Measurements from ENCODE around the gene MAML2.
A peak's percentile ranks its signal among the peaks of the same experiment; 100 is the strongest.

MAML2 gene

DNA sequence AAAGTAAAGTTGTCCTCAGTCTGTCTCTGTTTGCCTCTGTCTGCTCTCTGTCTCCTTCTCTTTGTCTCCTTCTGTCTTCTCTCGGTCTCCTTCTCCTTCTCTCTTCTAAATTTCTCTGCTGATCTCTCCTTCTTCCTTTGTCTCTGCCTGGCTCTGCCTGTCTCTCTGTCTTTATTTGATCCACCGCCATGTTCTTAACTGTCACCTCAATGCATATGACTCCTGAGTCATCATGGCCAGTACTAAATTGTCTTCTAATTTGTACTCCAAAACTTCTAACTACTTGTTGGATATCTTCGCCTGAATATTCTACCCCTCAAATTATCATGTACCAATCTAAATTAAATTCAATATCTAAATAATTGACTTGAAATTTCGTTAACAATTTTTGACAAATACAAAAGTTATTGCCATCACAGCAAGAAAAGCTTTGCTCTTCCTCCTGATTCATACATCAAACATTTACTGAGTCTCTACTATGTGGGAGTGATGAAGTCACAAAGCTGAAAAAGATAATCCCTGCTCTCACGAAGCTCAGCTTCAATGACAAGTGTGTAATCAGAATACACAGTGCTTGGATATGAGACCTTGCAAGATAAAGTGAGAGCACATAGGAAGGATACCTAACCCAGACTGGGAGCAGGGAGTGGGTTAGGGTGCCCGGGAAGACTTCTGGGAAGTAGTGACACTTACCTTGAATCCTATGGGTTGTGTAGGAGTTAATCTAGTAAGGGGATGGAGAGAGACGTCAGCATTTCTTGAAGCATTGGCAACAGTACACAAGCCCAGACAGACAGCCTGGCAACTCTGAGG, 193.0 kb downstream of the MAML2 start:
- DNase-seq = no peak

DNA sequence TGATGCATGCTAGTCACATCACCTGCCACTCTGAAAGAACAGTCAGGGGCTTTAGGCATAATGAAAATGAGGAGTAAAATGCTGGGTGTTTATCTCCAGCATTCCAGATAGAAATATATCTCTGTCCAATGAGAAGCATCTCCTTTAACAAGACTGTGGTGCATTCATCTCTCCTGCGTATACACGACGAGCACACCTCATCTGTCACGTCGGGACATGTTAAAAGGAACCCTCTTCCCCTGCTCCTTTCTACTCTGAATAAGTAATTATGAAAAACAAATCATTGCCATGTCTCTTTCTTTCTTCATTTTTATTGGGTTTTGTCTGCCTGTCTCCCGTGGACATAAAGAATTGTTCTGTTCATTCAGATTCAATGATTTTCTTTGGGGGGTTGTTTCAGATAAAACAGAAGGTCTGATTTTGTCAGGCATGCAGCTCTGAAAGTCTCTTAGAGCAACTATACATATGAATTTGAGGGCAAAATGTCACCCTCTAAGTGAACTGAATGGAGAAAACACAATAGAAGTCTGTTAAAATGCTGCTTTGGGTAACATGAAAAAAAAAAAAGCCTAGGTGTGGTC, 195.0 kb downstream of the MAML2 start:
- DNase-seq = no peak

DNA sequence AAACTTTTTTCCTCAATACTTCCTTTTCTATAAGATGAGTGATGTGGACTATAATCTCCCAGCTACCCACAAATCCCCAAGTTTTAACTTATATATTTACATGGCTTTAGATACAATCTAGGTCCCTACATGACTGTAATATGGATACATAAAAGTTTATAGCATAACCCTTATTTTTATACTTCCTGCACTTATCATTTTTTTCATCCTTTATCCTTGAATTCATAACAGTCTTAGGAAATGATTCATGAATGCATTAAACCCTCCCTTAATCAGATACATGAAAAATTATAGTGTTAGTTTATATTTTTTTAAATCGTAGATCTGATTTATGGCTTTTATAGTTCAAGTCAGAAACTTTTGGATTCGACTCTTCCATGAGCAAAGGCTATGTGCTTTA, 195.8 kb downstream of the MAML2 start:
- DNase-seq = no peak

DNA sequence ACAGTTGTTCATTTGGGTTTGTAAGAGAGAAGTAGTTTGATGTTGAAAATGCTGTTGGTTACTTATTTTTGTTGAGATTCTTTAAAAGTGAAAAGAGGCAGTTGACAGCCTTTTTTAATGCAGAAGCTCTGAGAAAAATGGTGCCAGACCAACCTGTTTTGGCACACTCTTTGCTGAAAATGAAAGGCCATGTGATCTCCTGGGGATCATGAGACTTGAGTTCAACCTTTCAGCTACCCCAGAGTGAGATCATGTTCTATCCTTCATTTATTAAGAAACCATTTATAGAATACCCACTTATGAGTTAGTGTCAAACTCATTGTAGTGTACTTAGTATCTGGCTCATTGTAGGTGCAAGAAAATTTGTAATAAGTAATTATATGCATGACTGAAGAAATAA, 196.2 kb downstream of the MAML2 start:
- no peak for DNase-seq

DNA sequence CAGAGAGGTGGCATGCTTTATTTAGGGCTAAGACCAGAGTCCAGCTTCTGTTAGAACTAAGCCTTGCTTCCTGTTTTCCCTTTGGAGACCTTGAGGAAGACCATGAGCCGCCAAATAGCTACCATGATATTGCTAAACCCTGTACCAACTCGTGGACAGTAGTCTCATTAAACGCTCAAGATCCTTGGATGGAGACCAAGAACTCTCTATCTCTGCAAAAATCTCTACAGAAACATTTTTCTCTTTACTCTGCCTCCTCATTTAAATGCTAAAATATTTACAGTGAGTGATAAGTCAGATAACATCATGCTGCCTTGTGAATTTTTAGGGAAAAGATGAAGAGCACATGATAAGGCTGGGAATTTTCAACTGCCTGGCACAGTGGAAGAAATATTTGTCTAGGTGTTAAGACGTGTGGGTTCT, 197.8 kb downstream of the MAML2 start:
- no peak for DNase-seq

DNA sequence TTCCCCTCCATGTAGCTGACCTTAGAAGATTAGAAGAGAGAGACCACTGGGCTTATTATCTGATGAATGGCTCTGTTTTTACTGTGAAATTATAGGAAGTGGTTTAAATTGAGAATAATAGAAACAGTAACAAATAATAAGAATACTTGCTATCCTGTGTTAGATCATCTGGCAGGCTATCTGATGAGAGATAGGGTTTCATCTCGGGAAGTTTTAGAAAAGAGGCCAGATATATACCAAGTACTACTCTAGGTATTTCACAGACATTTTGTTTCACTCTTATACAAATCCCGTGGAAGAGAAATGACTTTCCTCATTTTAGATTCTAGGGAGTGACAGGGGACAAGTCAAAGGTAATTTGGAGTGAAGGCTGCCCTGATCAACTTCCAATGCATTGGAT, 198.4 kb downstream of the MAML2 start:
- DNase-seq = no peak

DNA sequence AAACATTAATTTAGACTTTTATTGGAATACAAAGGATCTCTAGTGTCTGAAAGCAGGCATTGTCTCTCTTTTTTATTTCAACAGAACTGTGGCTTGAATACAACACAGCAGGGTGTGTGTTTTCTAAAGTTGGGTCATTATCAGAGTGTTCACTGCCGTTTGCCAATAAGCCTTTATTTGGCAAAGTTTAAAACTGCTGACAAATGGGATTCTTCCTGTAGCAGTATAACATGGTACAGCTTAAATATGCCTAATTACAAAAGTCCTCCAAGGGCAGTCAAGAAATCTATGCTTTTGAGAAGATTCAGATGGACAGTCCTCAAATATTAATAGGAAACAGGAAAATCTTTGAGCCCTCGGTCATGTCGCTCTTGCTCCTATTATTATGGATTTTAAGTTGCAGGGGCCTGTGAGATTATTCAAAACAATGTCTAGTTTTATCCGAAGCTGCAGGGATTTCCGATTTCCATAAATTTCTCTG, 199.9 kb downstream of the MAML2 start:
- no peak for DNase-seq

DNA sequence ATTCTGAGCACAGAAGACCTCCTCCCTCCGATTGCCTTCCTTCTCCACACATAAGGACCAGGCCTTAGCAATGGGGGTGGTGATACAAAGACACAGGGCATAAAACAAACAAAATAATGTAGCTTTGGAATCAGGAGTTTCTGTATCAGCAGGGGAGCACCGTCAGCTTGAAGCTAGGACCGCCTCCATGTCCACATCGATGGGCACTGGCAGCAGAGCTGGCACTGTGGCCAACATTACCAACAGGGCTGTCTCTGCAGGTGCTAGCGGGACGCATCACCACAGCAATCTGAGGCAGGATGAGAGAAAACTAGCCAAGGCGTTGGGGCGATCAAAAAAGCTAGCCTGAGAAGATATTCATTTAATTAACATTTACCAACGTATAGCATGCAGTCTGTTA, 201.4 kb downstream of the MAML2 start:
- DNase-seq = no peak

DNA sequence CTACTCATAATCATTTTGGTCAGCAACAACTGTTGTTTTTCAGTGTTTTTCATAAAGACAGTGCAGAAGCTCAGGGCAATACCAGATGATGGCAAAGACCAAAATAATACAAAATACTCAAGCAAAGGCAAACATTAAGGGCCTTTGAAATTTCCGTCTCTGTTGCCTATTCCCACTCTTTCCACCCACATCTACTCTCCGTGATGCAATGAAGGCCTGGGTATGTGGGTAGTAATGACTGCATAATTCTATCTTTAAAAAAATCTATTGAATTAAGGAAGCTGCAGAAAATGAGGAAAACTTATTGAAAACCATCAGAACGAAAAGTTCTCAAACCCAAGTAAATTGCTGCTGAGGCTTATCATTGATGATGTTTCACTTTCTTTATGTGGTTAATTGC, 203.3 kb downstream of the MAML2 start:
- no peak for DNase-seq

DNA sequence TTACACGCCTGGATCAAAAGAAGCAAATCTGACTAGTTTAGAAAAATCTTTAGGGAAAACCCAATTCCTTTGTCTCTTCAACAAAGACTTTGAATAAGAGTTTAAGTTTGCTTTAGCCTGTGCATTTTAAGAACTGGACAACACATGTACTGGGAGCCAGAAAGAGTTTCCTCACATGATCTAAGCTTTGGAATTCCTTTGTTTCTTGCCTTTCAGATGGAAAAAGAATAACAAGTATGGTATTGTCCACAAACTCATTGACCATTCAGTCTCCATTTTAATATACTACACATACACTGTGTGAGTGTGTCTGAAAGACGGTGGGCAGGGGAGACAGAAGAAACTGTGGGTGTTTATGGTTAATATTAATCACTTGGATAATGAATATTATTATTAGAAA, 205.6 kb downstream of the MAML2 start:
- no peak for DNase-seq

DNA sequence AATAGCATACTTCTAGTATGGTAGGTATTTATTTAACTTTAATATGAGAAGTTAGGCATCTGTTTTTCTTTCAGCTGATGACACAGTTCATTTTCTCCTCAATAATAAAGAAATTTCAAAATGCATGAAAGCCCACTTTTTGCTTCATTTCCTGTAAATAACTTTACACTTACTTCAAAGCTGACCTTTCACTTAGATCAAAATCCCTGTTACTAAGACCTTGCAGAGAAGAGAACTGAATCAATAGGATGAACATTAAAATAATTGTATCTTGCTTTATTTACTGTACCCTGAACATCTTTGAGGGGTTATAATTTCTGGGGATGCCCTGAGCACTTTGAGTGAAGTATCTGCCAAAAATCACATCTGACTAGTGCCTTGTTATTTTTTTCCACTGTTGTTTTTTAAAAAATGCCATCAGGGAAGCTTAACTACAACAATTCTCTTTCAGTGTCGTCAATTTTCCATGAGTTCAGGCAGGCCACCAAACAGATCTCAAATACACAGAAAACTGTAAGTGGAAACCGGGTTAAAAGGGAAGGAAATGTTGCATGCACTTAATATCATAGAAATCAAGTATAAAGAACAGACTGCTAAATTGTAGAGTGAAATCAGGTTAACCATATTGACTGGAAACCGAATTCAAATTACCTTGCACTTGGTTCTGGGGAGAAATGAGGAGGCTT, 206.2 kb downstream of the MAML2 start:
- no peak for DNase-seq

DNA sequence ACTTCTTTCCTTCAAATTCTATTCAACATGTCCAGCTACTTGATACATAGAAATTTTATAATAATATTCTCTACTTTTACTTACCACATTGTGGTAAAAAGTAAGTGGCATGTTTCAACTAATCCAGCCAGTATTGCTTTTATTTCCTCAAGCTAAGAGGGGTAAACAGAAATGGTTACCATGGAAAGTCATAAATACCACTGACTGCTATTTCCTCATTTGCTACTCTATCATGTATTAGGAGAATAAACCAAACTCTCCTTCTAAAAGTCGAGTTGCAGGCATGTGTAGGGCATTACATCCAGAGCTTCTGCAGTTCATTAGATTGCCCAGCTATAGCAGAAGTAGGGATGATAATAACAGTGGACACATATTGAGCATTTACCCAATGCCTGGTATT, 208.4 kb downstream of the MAML2 start:
- no peak for DNase-seq

DNA sequence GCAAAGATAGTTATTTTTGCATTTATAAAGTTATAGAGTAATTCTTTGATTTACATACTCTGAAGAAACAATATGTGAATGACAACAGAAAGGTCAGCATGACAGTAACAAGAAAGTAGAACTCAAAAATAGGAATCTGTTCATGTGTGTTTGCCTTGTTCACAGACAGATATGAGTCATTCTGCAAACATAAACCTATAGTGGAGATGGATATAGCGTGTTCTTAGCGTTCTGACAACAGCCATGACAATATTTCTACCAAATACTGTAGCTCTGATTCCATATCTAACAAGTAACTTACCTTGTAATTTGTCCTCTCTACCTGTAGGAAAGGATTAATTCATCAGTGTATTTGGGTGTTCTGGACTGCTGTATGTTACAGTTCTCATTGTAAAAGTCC, 210.6 kb downstream of the MAML2 start:
- DNase-seq = no peak

DNA sequence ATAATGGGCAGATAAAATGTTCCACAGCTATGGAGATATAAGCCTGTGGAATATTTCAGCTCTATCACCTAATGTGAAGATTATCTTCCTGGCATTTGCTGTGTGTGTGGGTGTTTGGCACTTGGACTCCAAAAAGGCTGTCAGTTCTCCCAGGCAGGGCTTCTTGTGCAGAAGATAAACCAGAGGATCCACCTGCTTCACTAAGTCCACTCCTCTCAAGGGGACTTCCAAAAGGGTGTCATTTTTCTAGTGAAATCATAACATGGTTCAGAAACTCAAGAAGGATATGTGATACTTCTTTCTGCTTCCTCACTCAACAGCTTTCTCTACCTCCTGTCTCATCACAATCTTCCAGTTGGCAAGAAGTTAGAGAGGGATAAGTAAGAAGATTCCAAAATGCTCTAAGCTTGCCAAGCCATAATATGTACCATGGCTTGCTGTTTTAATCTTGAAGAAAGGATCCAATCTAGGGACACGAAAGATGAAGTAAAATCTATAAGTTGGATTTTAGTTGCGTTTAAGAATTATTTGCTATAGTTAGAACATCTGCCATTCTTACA, 212.9 kb downstream of the MAML2 start:
- DNase-seq = no peak

DNA sequence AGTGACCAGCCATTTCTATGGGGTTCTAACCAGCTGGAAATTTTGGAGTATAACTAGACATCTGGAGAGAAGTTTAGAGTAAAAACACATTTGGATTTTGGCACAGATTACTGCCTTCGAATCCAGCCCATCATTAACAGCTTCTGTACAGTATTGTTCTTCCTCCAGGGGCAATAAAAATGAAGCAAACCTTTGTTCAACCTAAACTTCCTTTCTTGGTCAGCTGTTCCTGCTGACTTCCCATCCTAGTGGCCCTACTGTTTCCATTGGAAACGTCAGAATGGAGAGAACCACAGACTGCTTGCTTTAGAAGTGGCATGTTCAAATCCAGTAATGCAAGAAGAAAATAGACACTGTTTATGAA, 215.4 kb downstream of the MAML2 start:
- no peak for DNase-seq

DNA sequence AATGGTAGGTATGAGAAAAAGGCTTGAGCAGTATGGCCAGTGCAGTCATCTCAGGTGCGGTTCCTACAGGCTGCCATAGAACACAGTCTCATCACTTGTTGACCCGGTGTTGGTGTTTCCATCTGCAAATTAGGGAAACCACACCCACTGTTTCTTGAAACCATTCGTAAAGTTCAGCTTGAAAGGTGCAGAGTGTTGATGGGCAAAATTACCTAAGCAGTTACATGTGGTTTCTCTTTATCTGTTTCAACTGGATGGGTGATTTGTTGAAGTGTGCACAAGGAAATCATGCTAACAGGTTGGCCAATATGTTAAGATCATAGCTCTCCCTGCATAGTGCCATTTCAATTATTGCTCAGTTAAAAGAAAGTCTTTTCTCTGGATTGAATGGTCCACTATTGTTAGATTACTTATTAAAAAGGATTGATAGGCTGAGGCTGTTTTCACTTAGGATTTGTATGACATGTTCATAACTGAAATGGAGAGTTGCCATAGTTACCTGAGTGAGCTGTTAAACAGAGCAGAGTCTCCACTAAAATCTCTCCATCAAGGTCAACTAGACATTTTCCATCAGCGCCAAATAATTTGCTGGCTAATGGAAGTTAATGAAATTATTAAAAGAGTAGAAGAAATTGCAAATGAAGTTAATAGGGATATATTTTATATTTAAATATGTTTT, 215.9 kb downstream of the MAML2 start:
- DNase-seq = no peak

DNA sequence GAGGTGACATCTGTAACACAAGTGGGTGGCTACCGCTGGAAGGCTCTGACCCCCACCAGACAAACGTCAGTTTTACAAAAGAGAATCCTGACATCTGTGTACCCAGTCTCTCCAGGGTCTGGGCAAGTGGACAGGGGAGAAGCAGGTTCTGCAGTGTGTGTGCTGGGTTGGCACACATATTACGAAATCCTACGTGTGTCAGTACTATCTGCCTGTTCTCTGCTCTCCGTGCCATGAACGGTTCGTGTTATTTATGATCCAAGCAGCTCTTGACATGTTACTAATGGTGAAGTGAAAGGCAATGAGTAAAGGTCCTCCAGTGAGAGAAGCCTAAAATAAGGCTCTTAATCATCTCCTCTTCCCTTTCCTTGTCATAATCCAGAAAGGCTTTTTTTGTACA, 217.6 kb downstream of the MAML2 start:
- DNase-seq = no peak

DNA sequence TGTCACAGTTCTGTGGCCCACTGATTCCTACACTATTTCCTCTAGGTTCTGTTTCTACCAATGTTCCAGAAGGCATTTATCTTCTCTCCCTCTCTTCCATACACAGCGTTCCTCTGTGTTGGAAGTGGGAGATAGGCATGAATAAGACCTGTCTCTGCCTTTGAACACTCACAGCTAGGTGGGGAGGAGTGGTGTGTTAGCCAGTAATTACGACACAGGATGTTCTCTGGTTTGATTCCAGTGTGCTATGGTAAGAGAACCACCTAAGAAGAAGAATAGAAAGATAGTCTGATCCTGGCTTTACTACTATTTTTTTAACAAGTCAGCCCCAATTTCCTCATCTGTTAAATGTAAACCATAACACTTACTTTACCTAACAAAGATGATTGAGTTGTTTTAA, 218.8 kb downstream of the MAML2 start:
- no peak for DNase-seq

DNA sequence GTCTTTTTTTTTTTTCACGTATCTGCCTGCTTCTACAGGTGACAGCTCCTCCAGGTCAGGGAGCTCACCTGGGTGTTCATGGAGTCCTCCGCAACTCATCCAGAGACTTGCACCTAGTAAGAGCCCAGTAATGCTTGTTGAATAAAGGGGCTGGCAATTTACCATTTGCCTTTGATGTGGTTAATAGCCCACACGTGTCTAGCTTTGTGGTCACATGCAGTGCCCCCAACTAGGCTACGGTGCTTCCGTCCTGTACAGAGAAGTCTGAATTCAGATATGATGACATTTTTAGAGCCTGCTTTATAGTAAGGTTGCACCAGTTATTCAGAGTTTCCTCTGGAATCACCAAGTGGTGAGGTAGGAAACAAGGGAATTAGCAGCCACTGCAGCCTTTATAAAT, 219.7 kb downstream of the MAML2 start:
- DNase-seq = no peak

DNA sequence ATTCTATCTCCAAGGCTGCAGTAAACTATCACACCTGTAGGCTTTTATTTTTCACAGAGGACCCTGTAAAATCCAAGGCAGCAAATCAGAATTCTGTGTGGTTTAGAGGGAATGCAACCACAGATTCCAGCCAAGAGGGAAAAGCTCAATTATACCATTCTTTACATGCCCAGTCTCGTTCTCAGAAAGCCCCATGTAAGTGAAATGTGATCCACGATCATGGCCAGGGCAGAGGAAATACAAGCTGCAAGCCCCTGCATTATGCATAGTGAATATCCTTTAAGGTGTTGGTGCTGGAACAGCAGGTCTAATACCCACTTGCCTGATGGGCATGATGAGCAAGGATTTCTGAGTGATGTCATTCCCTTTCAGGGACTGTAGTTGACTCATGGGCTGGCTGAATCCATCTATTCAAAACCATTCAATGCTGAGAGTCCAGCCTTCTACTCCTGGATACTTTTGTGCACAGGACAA, 220.4 kb downstream of the MAML2 start:
- DNase-seq = peak; percentile 14 to 20

DNA sequence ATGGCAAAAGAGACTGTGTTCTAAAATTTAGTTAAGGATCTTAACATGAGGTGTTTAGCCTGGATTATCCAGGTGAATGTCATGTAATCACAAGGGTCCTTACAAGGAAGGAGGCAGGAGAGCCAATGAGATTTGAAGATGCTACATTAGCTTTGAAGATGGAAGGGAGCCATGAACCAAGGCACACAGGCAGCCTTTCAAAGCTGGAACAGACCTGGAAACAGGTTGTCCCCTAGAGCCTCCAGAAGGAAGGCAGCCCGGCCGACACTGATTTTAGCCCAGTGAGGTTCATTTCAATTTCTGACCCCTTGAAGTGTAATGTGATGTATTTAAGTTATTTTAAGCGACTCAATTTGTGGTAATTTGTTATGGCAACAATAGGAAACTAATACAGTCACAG, 223.8 kb downstream of the MAML2 start:
- no peak for DNase-seq

DNA sequence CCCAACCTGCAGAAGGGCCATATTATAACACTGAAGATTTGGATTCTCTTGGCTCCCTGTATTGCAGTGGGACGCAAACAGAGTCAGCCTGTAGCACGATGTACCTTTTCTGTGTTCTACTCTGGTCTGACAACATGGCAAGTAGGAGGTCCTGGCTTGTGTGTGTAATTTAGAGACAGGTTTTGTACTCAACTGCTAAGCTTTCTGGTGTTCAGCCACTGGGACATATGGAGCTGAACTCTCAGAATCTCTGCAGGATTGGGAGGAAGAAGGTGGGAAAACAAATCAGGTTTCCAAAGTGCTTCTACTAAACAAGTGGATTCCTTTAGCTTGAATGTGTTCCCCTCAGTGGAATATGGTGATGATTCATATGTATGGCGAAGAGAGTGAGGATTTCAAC, 226.6 kb downstream of the MAML2 start:
- no peak for DNase-seq

Measured in NCI-H187 (cell line).